SK-N-SH treated with all-trans-retinoic acid at 6 μM for 48 hours (cell line): ENCODE measurements around the gene SKAP2.

Experiments used
- ATAC-seq: fragments of 200-7000 bp; cut with Tn5 transposase; 3 replicates; pipeline ENCODE4 v1.9.1; 2020; ENCODE audit warnings: mild to moderate bottlenecking, moderate library complexity
- ARNTL ChIP-seq: fragments of 450-650 bp; formaldehyde crosslinking; IDR thresholded peaks from 2 replicates; pipeline ENCODE4 v1.5.0; 2020; ENCODE audit warnings: low read depth, mild to moderate bottlenecking, moderate library complexity, borderline replicate concordance
- BACH2 ChIP-seq: fragments of 250-450 bp; sonication (Bioruptor Pico); IDR thresholded peaks from 2 replicates; pipeline ENCODE4 v1.9.0; 2021; ENCODE audit warnings: mild to moderate bottlenecking, borderline replicate concordance
- CREB5 ChIP-seq: fragments of 250-450 bp; sonication (Bioruptor Pico); IDR thresholded peaks from 2 replicates; pipeline ENCODE4 v1.5.1; 2020; ENCODE audit warnings: low read depth, mild to moderate bottlenecking, moderate library complexity
- CSDC2 ChIP-seq: fragments of 250-450 bp; sonication (Bioruptor Pico); IDR thresholded peaks from 2 replicates; pipeline ENCODE4 v1.5.0; 2020; ENCODE audit warnings: mild to moderate bottlenecking, moderate library complexity
- ESRRG ChIP-seq: fragments of 250-450 bp; sonication (Bioruptor Pico); IDR thresholded peaks from 2 replicates; pipeline ENCODE4 v1.6.1; 2021; ENCODE audit warnings: mild to moderate bottlenecking
- GLIS3 ChIP-seq: fragments of 250-450 bp; sonication (Bioruptor Pico); IDR thresholded peaks from 2 replicates; pipeline ENCODE4 v1.5.0; 2020; ENCODE audit warnings: mild to moderate bottlenecking, moderate library complexity
- ISL1 ChIP-seq: fragments of 250-450 bp; sonication (Bioruptor Pico); IDR thresholded peaks from 2 replicates; pipeline ENCODE4 v2.1.2; 2022; ENCODE audit warnings: mild to moderate bottlenecking, moderate library complexity
- PATZ1 ChIP-seq: fragments of 250-450 bp; sonication (Bioruptor Pico); IDR thresholded peaks from 2 replicates; pipeline ENCODE4 v1.8.0; 2020; ENCODE audit warnings: mild to moderate bottlenecking, moderate library complexity, borderline replicate concordance
- POU6F1 ChIP-seq: fragments of 250-450 bp; sonication (Bioruptor Pico); IDR thresholded peaks from 2 replicates; pipeline ENCODE4 v1.8.0; 2021; ENCODE audit warnings: low read depth, mild to moderate bottlenecking, moderate library complexity, borderline replicate concordance
- RARB ChIP-seq: fragments of 250-450 bp; sonication (Bioruptor Pico); IDR thresholded peaks from 2 replicates; pipeline ENCODE4 v1.8.0; 2021; ENCODE audit warnings: mild to moderate bottlenecking, moderate library complexity
- SNAI2 ChIP-seq: fragments of 250-450 bp; sonication (Bioruptor Pico); IDR thresholded peaks from 2 replicates; pipeline ENCODE4 v1.5.0; 2020; ENCODE audit warnings: mild to moderate bottlenecking, moderate library complexity
- TCF4 ChIP-seq: fragments of 250-450 bp; sonication (Bioruptor Pico); IDR thresholded peaks from 2 replicates; pipeline ENCODE4 v1.8.0; 2021; ENCODE audit warnings: mild to moderate bottlenecking, moderate library complexity, borderline replicate concordance
- TOX ChIP-seq: fragments of 250-450 bp; sonication (Bioruptor Pico); IDR thresholded peaks from 2 replicates; pipeline ENCODE4 v1.8.0; 2021; ENCODE audit warnings: mild to moderate bottlenecking, moderate library complexity, borderline replicate concordance
- TSHZ2 ChIP-seq: fragments of 250-450 bp; sonication (Bioruptor Pico); IDR thresholded peaks from 2 replicates; pipeline ENCODE4 v1.5.0; 2020; ENCODE audit warnings: mild to moderate bottlenecking, moderate library complexity
- ZC3H10 ChIP-seq: fragments of 250-450 bp; sonication (Bioruptor Pico); IDR thresholded peaks from 2 replicates; pipeline ENCODE4 v1.5.1; 2021; ENCODE audit warnings: mild to moderate bottlenecking, moderate library complexity
- ZFP3 ChIP-seq: fragments of 250-450 bp; sonication (Bioruptor Pico); IDR thresholded peaks from 2 replicates; pipeline ENCODE4 v1.5.0; 2020; ENCODE audit warnings: mild to moderate bottlenecking, moderate library complexity
- ZFP30 ChIP-seq: fragments of 450-650 bp; formaldehyde crosslinking; IDR thresholded peaks from 2 replicates; pipeline ENCODE4 v1.5.0; 2022; ENCODE audit warnings: mild to moderate bottlenecking, moderate library complexity
- ZNF565 ChIP-seq: fragments of 450-650 bp; formaldehyde crosslinking; conservative IDR thresholded peaks from 2 replicates; pipeline ENCODE4 v1.5.0; 2020; ENCODE audit warnings: low read depth, mild to moderate bottlenecking, moderate library complexity
- ZNF70 ChIP-seq: fragments of 450-650 bp; formaldehyde crosslinking; IDR thresholded peaks from 2 replicates; pipeline ENCODE4 v1.5.0; 2020; ENCODE audit warnings: mild to moderate bottlenecking, moderate library complexity

Gene SKAP2

GRCh38 chr7:26859720-26860119, 4.7 kb downstream of the SKAP2 start:
- no peak for ATAC-seq

GRCh38 chr7:26858735-26859134, 5.7 kb downstream of the SKAP2 start:
- no peak for ATAC-seq
- TF ChIP-seq ESRRG (CRISPR knock-in tag) (no peak), SNAI2 (CRISPR knock-in tag) (no peak), ISL1 (CRISPR knock-in tag) (no peak), ZNF70 (CRISPR knock-in tag) (no peak), ZC3H10 (no peak), PATZ1 (CRISPR knock-in tag) (no peak)

More at GRCh38 chr7:26859720-26860119, 4.7 kb downstream of the SKAP2 start:
- TF ChIP-seq ZFP30, result no peak
- TF ChIP-seq GLIS3 (CRISPR knock-in tag), result no peak
- TF ChIP-seq POU6F1, result no peak
- no peak for TF ChIP-seq TCF4
- TF ChIP-seq ESRRG (CRISPR knock-in tag), result no peak
- TF ChIP-seq ARNTL (CRISPR knock-in tag), result no peak
- no peak for TF ChIP-seq ZC3H10
- no peak for TF ChIP-seq PATZ1 (CRISPR knock-in tag)
- TF ChIP-seq CSDC2 (CRISPR knock-in tag), result no peak
- no peak for TF ChIP-seq ZNF70 (CRISPR knock-in tag)
- no peak for TF ChIP-seq TSHZ2 (CRISPR knock-in tag)
- no peak for TF ChIP-seq ZNF565 (CRISPR knock-in tag)
- TF ChIP-seq ZFP3 (CRISPR knock-in tag), result no peak

GRCh38 chr7:26858241-26858715, 6.1 kb downstream of the SKAP2 start:
- TF ChIP-seq BACH2 (CRISPR knock-in tag) (no peak), ARNTL (CRISPR knock-in tag) (no peak), TSHZ2 (CRISPR knock-in tag) (no peak), GLIS3 (CRISPR knock-in tag) (no peak), TOX (CRISPR knock-in tag) (no peak), CSDC2 (CRISPR knock-in tag) (no peak), ZNF70 (CRISPR knock-in tag) (no peak), RARB (CRISPR knock-in tag) (no peak), PATZ1 (CRISPR knock-in tag) (no peak), CREB5 (CRISPR knock-in tag) (no peak), ESRRG (CRISPR knock-in tag) (no peak), ZNF565 (CRISPR knock-in tag) (no peak), ZFP30 (no peak)
- TF ChIP-seq, all 23 proteins: peak for 0
- no peak; the same call in 2 of the 3 replicates for ATAC-seq
